ENCODE data around the gene CLDN6.

DNA sequence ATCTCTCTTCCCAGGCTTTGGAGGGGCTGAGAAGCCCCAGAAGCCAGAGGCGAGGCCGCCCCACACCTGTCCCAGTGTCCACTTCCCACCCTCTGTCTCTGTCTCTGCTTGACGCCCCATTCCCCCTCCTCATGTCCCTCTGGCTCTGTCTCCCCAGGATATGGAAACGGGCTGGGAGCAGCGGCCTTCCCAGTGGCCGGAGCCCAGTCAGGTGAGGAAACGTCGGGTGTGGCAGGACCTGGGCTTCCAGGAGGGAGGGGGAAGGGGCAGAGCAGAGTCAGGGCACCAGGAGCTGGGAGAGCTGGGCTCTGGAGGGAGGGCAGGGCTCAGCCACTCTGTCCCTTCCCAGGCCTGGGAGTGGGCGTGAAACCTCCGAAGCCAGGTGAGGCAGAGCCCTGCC lies 27.1 kb downstream of the CLDN6 start:
- TF ChIP-seq EZH2phosphoT487 (IDR thresholded peaks at IDR 0.05; ENCODE audit: insufficient read depth, low read depth) (no peak), EZH2 (IDR thresholded peaks at IDR 0.05; ENCODE audit: insufficient read depth, poor library complexity, severe bottlenecking) (no peak)
